Ishikawa (cell line): ENCODE results near the gene VSX2.

Experiments used
- CEBPB ChIP-seq: IDR thresholded peaks from 2 replicates; pipeline ENCODE4 v1.6.1; 2012
- CREB1 ChIP-seq: IDR thresholded peaks from 2 replicates; pipeline ENCODE4 v1.6.1; 2012; ENCODE audit warnings: low read depth
- EGR1 ChIP-seq: IDR thresholded peaks from 2 replicates; pipeline ENCODE4 v1.6.1; 2012
- EP300 ChIP-seq: IDR thresholded peaks from 2 replicates; pipeline ENCODE4 v1.6.1; 2012; ENCODE audit warnings: borderline replicate concordance
- FOXM1 ChIP-seq: IDR thresholded peaks from 2 replicates; pipeline ENCODE4 v1.6.1; 2012; ENCODE audit warnings: low read depth, borderline replicate concordance
- NFIC ChIP-seq: IDR thresholded peaks from 2 replicates; pipeline ENCODE4 v1.6.1; 2012
- RAD21 ChIP-seq: IDR thresholded peaks from 2 replicates; pipeline ENCODE4 v1.6.1; 2012; ENCODE audit warnings: low read depth
- TAF1 ChIP-seq: IDR thresholded peaks from 2 replicates; pipeline ENCODE4 v1.6.1; 2012; ENCODE audit warnings: low read depth, mild to moderate bottlenecking
- TCF12 ChIP-seq: IDR thresholded peaks from 2 replicates; pipeline ENCODE4 v1.6.1; 2012; ENCODE audit warnings: low read depth
- TEAD4 ChIP-seq: IDR thresholded peaks from 2 replicates; pipeline ENCODE4 v1.6.1; 2012
- YY1 ChIP-seq: IDR thresholded peaks from 2 replicates; pipeline ENCODE4 v1.6.1; 2012; ENCODE audit warnings: low read depth
- ZBTB7A ChIP-seq: IDR thresholded peaks from 2 replicates; pipeline ENCODE4 v1.6.1; 2012; ENCODE audit warnings: low read depth
- TF ChIP-seq, protein P1 (sequence below): IDR thresholded peaks from 2 replicates; pipeline ENCODE4 v1.6.1; 2012
- TF ChIP-seq, protein P2 (sequence below): IDR thresholded peaks from 2 replicates; pipeline ENCODE4 v1.6.1; 2012; ENCODE audit warnings: low read depth, mild to moderate bottlenecking
- TF ChIP-seq, protein P3 (sequence below): IDR thresholded peaks from 2 replicates; pipeline ENCODE4 v1.6.1; 2012

VSX2 gene

DNA sequence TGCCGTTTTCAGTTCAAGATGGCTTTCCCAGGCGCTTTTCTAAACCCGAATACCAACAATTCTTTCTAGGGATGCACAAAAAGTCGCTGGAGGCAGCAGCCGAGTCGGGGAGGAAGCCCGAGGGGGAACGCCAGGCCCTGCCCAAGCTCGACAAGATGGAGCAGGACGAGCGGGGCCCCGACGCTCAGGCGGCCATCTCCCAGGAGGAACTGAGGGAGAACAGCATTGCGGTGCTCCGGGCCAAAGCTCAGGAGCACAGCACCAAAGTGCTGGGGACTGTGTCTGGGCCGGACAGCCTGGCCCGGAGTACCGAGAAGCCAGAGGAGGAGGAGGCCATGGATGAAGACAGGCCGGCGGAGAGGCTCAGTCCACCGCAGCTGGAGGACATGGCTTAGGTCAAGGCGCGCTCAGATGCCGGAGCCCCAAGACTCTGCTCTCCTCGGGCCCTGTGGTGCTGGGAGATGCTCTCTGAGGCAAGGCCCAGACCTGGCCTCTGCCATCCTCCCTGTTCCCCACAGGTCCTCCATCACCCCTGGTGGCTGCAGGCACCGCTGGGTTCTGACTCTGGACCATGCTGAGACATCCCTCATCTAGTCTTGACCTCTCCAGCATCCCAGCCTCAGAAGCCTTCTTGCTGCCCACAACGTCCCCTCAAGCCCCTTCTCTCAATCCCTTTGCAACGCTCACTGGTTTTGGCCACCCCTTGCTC, 21.4 kb downstream of the VSX2 start:
- TF ChIP-seq, protein P1, sequence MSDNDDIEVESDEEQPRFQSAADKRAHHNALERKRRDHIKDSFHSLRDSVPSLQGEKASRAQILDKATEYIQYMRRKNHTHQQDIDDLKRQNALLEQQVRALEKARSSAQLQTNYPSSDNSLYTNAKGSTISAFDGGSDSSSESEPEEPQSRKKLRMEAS: no peak
- TF ChIP-seq, protein P2, sequence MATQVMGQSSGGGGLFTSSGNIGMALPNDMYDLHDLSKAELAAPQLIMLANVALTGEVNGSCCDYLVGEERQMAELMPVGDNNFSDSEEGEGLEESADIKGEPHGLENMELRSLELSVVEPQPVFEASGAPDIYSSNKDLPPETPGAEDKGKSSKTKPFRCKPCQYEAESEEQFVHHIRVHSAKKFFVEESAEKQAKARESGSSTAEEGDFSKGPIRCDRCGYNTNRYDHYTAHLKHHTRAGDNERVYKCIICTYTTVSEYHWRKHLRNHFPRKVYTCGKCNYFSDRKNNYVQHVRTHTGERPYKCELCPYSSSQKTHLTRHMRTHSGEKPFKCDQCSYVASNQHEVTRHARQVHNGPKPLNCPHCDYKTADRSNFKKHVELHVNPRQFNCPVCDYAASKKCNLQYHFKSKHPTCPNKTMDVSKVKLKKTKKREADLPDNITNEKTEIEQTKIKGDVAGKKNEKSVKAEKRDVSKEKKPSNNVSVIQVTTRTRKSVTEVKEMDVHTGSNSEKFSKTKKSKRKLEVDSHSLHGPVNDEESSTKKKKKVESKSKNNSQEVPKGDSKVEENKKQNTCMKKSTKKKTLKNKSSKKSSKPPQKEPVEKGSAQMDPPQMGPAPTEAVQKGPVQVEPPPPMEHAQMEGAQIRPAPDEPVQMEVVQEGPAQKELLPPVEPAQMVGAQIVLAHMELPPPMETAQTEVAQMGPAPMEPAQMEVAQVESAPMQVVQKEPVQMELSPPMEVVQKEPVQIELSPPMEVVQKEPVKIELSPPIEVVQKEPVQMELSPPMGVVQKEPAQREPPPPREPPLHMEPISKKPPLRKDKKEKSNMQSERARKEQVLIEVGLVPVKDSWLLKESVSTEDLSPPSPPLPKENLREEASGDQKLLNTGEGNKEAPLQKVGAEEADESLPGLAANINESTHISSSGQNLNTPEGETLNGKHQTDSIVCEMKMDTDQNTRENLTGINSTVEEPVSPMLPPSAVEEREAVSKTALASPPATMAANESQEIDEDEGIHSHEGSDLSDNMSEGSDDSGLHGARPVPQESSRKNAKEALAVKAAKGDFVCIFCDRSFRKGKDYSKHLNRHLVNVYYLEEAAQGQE: no peak
- TF ChIP-seq CREB1 (no peak), RAD21 (no peak)

DNA sequence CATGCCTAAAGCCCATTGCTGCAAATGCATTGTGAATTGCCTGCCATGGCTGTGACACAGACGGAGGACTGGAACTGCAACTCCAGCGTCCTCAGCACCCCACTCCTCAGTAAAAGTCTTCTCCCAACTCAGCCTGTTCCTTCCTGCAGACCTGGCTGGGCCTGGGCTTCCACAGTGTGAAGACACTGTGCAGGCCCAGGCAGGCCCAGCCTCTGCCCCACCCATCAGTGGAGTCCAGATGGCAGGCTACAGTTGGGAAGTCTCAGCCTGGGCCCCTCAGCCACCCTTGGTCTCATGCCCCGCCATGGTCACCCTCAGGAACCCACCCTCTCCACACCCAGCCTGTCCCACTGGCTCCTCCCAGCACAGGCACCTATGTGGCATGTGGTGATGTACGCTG, 22.0 kb downstream of the VSX2 start:
- TF ChIP-seq TCF12: no peak
- TF ChIP-seq ZBTB7A: no peak
- no peak for TF ChIP-seq CREB1
- TF ChIP-seq, protein P2: no peak
- TF ChIP-seq NFIC: no peak
- TF ChIP-seq TEAD4: no peak
- TF ChIP-seq CEBPB: no peak
- TF ChIP-seq YY1: no peak
- TF ChIP-seq EGR1: no peak

DNA sequence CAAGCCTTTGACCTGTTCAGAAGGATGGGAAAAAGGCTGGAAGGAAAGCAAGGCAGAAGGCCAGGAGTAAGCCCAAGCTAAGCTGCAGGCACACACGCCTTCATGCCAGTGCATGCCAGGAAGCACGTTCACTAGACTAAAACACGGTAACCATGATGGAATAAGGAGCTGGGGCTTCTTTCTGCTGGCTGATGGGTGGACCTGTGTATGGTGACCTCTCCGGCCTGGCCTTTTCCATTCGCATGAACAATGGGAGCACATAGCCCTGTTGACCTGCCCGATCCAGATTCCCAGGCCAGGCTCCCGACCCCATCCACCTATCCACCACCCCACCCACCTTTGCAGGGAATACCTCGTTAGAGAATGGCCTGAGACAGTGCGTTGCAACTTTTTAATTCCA, 22.8 kb downstream of the VSX2 start:
- TF ChIP-seq NFIC: no peak
- TF ChIP-seq TCF12: no peak
- TF ChIP-seq FOXM1: no peak
- no peak for TF ChIP-seq CEBPB

DNA sequence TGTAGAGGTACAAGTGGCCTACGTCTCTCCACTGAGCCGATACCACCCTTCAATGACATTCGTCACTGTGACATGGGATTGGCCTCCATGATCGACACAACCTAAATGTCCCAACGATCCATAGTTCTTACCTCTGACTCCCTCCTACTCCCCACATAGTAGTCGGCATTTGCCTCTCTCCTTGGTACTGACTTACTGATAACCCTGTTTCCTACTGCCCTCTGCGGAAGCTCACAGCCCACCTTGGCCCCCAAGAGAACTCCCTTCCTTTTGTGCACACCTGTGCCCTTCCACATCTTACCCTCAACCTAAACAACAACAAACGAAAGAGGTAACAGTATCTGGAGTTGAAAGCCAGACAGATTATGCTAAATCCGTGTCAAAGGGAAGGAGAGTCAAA, 23.9 kb downstream of the VSX2 start:
- no peak for TF ChIP-seq TCF12
- TF ChIP-seq, protein P2: peak; percentile 77

DNA sequence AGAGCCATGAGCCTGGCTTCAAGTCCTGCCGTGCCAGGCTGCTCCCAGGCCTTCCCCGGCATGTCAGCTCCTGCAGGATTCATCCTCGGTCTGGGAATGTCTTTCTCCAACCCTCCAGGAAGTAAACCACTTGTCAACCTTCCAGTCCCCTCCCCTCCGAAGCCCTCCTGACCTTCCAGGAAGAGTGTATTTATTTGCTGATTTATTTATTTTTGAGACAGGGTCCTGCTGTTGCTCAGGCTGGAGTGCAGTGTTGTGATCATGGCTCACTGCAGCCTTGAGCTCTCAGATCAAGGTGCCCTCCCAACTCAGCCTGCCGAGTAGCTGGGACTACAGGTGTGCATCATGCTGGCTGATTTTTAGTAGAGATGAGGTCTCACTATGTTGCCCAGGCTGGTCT, 24.7 kb downstream of the VSX2 start:
- TF ChIP-seq TAF1 (no peak), TCF12 (no peak), CEBPB (no peak), RAD21 (no peak), NFIC (no peak), TEAD4 (no peak), EP300 (no peak), YY1 (no peak), EGR1 (no peak), CREB1 (no peak), FOXM1 (no peak), ZBTB7A (no peak)
- TF ChIP-seq, protein P3, sequence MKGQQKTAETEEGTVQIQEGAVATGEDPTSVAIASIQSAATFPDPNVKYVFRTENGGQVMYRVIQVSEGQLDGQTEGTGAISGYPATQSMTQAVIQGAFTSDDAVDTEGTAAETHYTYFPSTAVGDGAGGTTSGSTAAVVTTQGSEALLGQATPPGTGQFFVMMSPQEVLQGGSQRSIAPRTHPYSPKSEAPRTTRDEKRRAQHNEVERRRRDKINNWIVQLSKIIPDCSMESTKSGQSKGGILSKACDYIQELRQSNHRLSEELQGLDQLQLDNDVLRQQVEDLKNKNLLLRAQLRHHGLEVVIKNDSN: no peak
- TF ChIP-seq, protein P1: no peak
- TF ChIP-seq, protein P2: no peak
